ENCODE data around the gene COQ2. TPM values are rescaled to one million over a fixed set of nuclear protein-coding genes. Genes with fewer than 3 reads are reported as not detected.

COQ2 gene
- total RNA-seq, 3 donors from 2014 or later: 8.6 to 10.8 (median 9.4) TPM

GRCh38 chr4:83231620-83232076 is 53.0 kb downstream of the COQ2 start:
- intact Hi-C loops (cut with DNase I; ENCODE audit: low total_unique reads): no loop called here
- Histone ChIP-seq H3K9me3 (no peaks in the 10 kb centered on the region), H3K27ac (no peak overlapping the region), H3K4me3 (no peak overlapping the region), H3K4me1 (no peaks in the 10 kb centered on the region), H3K27me3 (no peaks in the 10 kb centered on the region), H3K36me3 (no peaks in the 10 kb centered on the region)
- no peak for DNase-seq (ENCODE audit: low spot score in 2 of 2)
- no peak for TF ChIP-seq POLR2A (IDR thresholded peaks at IDR 0.05)
- TF ChIP-seq CTCF (IDR thresholded peaks at IDR 0.05): no peak
- no peak for TF ChIP-seq POLR2AphosphoS5 (IDR thresholded peaks at IDR 0.05)

- Histone ChIP-seq H3K27me3 (no peaks in the 10 kb centered on the region), H3K36me3 (no peaks in the 10 kb centered on the region), H3K4me3 (no peak overlapping the region), H3K4me1 (no peaks in the 10 kb centered on the region), H3K9me3 (no peaks in the 10 kb centered on the region), H3K27ac (no peak overlapping the region)
- TF ChIP-seq CTCF (IDR thresholded peaks at IDR 0.05) (no peak), POLR2A (IDR thresholded peaks at IDR 0.05) (no peak), POLR2AphosphoS5 (IDR thresholded peaks at IDR 0.05) (no peak)
- no peak for DNase-seq (ENCODE audit: low spot score in 2 of 2)
- intact Hi-C loops (cut with DNase I; ENCODE audit: low total_unique reads): no loop called here
Observed at GRCh38 chr4:83230928-83231327, 53.7 kb downstream of the COQ2 start.

- no peaks in the 10 kb centered on the region for H3K9me3 ChIP-seq
- no peak for DNase-seq (ENCODE audit: low spot score in 2 of 2)
- intact Hi-C loops (cut with DNase I; ENCODE audit: low total_unique reads): no loop called here
Observed at GRCh38 chr4:83229791-83230190, 54.8 kb downstream of the COQ2 start.

GRCh38 chr4:83228231-83228630 is 56.4 kb downstream of the COQ2 start:
- intact Hi-C loops (cut with DNase I; ENCODE audit: low total_unique reads): no loop called here
- Histone ChIP-seq H3K9me3 (no peaks in the 10 kb centered on the region), H3K4me3 (no peak overlapping the region), H3K36me3 (no peaks in the 10 kb centered on the region), H3K4me1 (no peaks in the 10 kb centered on the region), H3K27ac (no peak overlapping the region), H3K27me3 (no peaks in the 10 kb centered on the region)
- TF ChIP-seq POLR2AphosphoS5 (IDR thresholded peaks at IDR 0.05): no peak
- TF ChIP-seq CTCF (IDR thresholded peaks at IDR 0.05): no peak
- no peak for TF ChIP-seq POLR2A (IDR thresholded peaks at IDR 0.05)
- no peak for DNase-seq (ENCODE audit: low spot score in 2 of 2)

More at GRCh38 chr4:83229791-83230190, 54.8 kb downstream of the COQ2 start:
- Histone ChIP-seq H3K27me3 (no peaks in the 10 kb centered on the region), H3K4me3 (no peak overlapping the region), H3K4me1 (no peaks in the 10 kb centered on the region), H3K36me3 (no peaks in the 10 kb centered on the region), H3K27ac (no peak overlapping the region)
- TF ChIP-seq POLR2AphosphoS5 (IDR thresholded peaks at IDR 0.05) (no peak), CTCF (IDR thresholded peaks at IDR 0.05) (no peak), POLR2A (IDR thresholded peaks at IDR 0.05) (no peak)

GRCh38 chr4:83224502-83225197 is 59.9 kb downstream of the COQ2 start:
- TF ChIP-seq POLR2AphosphoS5 (IDR thresholded peaks at IDR 0.05) (no peak), CTCF (IDR thresholded peaks at IDR 0.05) (no peak), POLR2A (IDR thresholded peaks at IDR 0.05) (no peak)
- no peaks in the 10 kb centered on the region for H3K9me3 ChIP-seq
- no peaks in the 10 kb centered on the region for H3K27me3 ChIP-seq
- DNase-seq (ENCODE audit: low spot score in 2 of 2): no peak
- no peaks in the 10 kb centered on the region for H3K36me3 ChIP-seq
- H3K4me1 ChIP-seq: no peaks in the 10 kb centered on the region
- H3K27ac ChIP-seq: no peak overlapping the region
- intact Hi-C loops (cut with DNase I; ENCODE audit: low total_unique reads): no loop called here
- H3K4me3 ChIP-seq: no peak overlapping the region

Measured in breast epithelium (tissue), 4 donors.